ENCODE data around the gene HRK. TPM values are rescaled to one million over a fixed set of nuclear protein-coding genes. Genes with fewer than 3 reads are reported as not detected.

Gene HRK
- total and polyA plus RNA-seq, 2 of the 13 experiments (the other 11 are each of a cell fraction or from before 2014, with no cell fraction given), result 0.02 TPM; not detected in 1

GRCh38 chr12:116879509-116880212, 1.6 kb downstream of the HRK start:
- TF ChIP-seq SKI (IDR thresholded peaks at IDR 0.05; ENCODE audit: partially characterized antibody), result no peak
- TF ChIP-seq ATRX (CRISPR knock-in tag; IDR thresholded peaks at IDR 0.05; ENCODE audit: borderline replicate concordance), result no peak
- TF ChIP-seq REST (IDR thresholded peaks at IDR 0.05; ENCODE audit: borderline replicate concordance in 1 of 2, low read depth in 1 of 2, low read length in 2 of 2), result no peak
- TF ChIP-seq ZNF788 (CRISPR knock-in tag; IDR thresholded peaks at IDR 0.05; ENCODE audit: borderline replicate concordance), result no peak
- TF ChIP-seq ZBTB44 (CRISPR knock-in tag; IDR thresholded peaks at IDR 0.05), result no peak
- TF ChIP-seq ZNF773 (CRISPR knock-in tag; IDR thresholded peaks at IDR 0.05; ENCODE audit: borderline replicate concordance), result no peak
- no peak for TF ChIP-seq ZNF354B (CRISPR knock-in tag; IDR thresholded peaks at IDR 0.05)
- no peak for TF ChIP-seq CCAR2 (optimal IDR thresholded peaks at IDR 0.05; ENCODE audit: low read depth, low read length)
- TF ChIP-seq ZNF740 (CRISPR knock-in tag; IDR thresholded peaks at IDR 0.05), result no peak
- TF ChIP-seq, protein P1, sequence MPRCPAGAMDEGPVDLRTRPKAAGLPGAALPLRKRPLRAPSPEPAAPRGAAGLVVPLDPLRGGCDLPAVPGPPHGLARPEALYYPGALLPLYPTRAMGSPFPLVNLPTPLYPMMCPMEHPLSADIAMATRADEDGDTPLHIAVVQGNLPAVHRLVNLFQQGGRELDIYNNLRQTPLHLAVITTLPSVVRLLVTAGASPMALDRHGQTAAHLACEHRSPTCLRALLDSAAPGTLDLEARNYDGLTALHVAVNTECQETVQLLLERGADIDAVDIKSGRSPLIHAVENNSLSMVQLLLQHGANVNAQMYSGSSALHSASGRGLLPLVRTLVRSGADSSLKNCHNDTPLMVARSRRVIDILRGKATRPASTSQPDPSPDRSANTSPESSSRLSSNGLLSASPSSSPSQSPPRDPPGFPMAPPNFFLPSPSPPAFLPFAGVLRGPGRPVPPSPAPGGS (CRISPR knock-in tag; IDR thresholded peaks at IDR 0.05), result no peak
- no peak for TF ChIP-seq JDP2 (CRISPR knock-in tag; IDR thresholded peaks at IDR 0.05; ENCODE audit: borderline replicate concordance)
- no peak for TF ChIP-seq NFKB2 (CRISPR knock-in tag; IDR thresholded peaks at IDR 0.05; ENCODE audit: borderline replicate concordance)
- no peak for TF ChIP-seq POLR2G (IDR thresholded peaks at IDR 0.05; ENCODE audit: low read depth, low read length)
- ATAC-seq (no peak), FAIRE-seq (no peak), DNase-seq (ENCODE audit: low spot score) (no peak)
- POLR2A ChIA-PET, result no interaction called here
- Histone ChIP-seq H3K9ac (ENCODE audit: insufficient read depth, low read depth, low read length) (no peak overlapping the region), H3K36me3 (replicated peaks in 1 of 2; ENCODE audit: control insufficient read depth in 1 of 2, insufficient read depth in 2 of 2, low read length in 2 of 2) (no peaks in the 10 kb centered on the region), H3K79me2 (ENCODE audit: insufficient read depth, low read length) (no peaks in the 10 kb centered on the region), H3K9me3 (ENCODE audit: low read length) (no peaks in the 10 kb centered on the region), H3K4me3 (replicated peaks in 1 of 3; ENCODE audit: insufficient read depth in 1 of 3, low read depth in 2 of 3, low read length in 3 of 3) (no peak overlapping the region; a peak in 1 of 6 replicates), H2AFZ (ENCODE audit: low read length) (no peak overlapping the region), H3K27ac (ENCODE audit: extremely low read length, insufficient read depth, low read length) (no peak overlapping the region), H4K20me1 (ENCODE audit: insufficient read depth, low read length) (no peaks in the 10 kb centered on the region), H3K27me3 (ENCODE audit: control insufficient read depth in 1 of 2, insufficient read depth in 2 of 2, low read length in 2 of 2) (peaks cover 19 to 79% of the 10 kb centered on the region in 2 experiments), H3K4me1 (ENCODE audit: insufficient read depth, low read length) (peaks cover 30% of the 10 kb centered on the region), H3K4me2 (ENCODE audit: low read depth, low read length) (peak overlapping the region; percentile 24; the same call in 1 of the 2 replicates)
- 38% methylated on average over 33 of the region's 52 CpGs for WGBS (ENCODE audit: low lambda C conversion rate)
- in situ Hi-C loops (cut with HindIII; ENCODE audit: extremely low pct_ligation_motif_present, low pct_unique_long_range_greater_than_20kb), result loop anchor here (5.0 kb wide), 1 partner anchor 177 kb away; no protein-coding TSS in a partner anchor
- BruUV-seq (replicated peaks), result no TSS peak
- CTCF ChIA-PET (ENCODE audit: low intra/inter-chr PET ratio, low total read pairs), result no interaction called here
- intact Hi-C loops (cut with micrococcal nuclease; ENCODE audit: unreplicated experiment), result no loop called here
